Central memory CD4-positive, alpha-beta T cell (primary cell): ENCODE data around the gene HBQ1.
"Not testable (repeated sequence)": the region's sequence is repeated elsewhere in the genome, so short reads cannot be mapped to it uniquely, and the experiment has no call there.

ENCODE experiments used
- DNase-seq: peaks from one replicate; pipeline ENCODE4 v3.0.0; 2022

Gene HBQ1

GRCh38 chr16:162271-162991, 17.8 kb upstream of the HBQ1 start:
- no peak for DNase-seq

- not testable (repeated sequence) for DNase-seq
Measured at GRCh38 chr16:163139-163538, 17.1 kb upstream of the HBQ1 start.

DNA sequence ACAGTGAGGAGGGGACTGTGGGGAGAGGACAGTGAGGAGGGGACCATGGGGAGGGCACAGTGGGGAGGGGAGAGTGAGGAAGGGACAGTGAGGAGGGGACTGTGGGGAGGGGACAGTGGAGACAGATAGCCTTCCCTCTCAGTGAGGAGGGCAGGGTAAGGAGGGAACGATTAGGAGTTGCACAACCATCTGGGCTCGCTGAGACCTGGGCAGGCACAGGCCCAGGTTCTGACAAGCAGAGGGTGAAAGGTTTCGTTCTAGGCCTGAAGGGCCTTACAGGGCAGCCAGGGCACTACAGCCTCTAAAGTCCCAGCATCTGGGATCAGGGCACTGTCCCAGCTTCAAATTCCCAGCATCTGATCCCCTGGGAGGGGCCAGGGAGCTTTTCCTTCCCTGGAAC, 16.6 kb upstream of the HBQ1 start:
- DNase-seq: not testable (repeated sequence)

GRCh38 chr16:164134-164823, 16.0 kb upstream of the HBQ1 start:
- not testable (repeated sequence) for DNase-seq

DNA sequence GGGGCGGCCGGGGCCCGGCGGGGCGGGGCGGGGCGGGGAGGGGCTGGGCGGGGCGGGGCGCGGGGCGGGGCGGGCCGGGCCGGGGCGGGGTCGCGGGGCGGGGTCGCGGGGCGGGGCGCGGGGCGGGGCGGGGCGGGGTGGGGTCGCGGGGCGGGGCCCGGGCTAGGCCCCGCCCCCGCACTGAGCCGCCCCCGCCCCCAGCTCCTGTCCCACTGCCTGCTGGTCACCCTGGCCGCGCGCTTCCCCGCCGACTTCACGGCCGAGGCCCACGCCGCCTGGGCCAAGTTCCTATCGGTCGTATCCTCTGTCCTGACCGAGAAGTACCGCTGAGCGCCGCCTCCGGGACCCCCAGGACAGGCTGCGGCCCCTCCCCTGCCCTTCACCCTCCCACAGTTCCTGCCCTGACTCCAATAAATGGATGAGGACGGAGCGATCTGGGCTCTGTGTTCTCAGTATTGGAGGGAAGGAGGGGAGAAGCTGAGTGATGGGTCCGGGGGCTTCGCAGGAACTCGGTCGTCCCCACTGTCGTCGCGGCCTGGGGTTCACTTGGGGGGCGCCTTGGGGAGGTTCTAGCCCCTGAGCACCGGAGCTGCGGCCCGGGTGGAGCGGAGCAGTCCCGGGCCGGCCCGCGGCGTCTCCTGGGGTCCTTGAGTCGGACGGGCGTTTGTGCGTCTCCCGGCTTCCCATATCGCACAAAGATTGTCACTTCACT, 15.3 kb upstream of the HBQ1 start:
- no peak for DNase-seq

GRCh38 chr16:165539-166374, 14.5 kb upstream of the HBQ1 start, which contains the start of gene HBM:
Gene HBM (plus strand): TSS chr16:165978. CDS start chr16:165998, 20 bp downstream.
- DNase-seq: no peak

DNA sequence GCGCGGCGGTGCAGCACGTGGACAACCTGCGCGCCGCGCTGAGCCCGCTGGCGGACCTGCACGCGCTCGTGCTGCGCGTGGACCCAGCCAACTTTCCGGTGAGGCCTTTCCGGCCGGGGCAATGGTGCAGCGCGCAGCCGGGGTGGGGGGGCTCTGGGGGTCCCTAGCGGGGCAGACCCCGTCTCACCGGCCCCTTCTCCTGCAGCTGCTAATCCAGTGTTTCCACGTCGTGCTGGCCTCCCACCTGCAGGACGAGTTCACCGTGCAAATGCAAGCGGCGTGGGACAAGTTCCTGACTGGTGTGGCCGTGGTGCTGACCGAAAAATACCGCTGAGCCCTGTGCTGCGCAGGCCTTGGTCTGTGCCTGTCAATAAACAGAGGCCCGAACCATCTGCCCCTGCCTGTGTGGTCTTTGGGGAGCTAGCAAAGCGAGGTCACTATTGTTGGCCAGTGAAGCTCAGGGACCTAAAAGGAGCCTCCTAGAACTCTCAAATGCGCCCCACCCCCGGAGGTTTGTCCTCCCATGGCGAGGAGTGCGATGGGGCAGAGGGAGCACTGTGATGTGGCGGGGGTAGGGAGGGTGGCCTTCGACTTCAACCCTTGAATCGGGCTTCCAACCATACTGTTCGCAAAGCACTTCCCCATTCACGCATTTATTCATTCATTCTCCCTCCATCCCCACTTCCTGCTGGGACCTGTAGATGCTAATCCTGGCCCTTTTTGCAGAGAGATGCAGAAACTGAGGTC, 13.7 kb upstream of the HBQ1 start:
- no peak for DNase-seq

- no peak for DNase-seq
Measured at GRCh38 chr16:167122-167690, 13.1 kb upstream of the HBQ1 start.

GRCh38 chr16:168424-168823, 11.8 kb upstream of the HBQ1 start:
- no peak for DNase-seq

GRCh38 chr16:169014-169413, 11.2 kb upstream of the HBQ1 start:
- DNase-seq: no peak

DNA sequence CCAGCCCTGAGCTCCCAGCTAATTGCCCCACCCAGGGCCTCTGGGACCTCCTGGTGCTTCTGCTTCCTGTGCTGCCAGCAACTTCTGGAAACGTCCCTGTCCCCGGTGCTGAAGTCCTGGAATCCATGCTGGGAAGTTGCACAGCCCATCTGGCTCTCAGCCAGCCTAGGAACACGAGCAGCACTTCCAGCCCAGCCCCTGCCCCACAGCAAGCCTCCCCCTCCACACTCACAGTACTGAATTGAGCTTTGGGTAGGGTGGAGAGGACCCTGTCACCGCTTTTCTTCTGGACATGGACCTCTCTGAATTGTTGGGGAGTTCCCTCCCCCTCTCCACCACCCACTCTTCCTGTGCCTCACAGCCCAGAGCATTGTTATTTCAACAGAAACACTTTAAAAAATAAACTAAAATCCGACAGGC, 10.2 kb upstream of the HBQ1 start:
- not testable (repeated sequence) for DNase-seq

DNA sequence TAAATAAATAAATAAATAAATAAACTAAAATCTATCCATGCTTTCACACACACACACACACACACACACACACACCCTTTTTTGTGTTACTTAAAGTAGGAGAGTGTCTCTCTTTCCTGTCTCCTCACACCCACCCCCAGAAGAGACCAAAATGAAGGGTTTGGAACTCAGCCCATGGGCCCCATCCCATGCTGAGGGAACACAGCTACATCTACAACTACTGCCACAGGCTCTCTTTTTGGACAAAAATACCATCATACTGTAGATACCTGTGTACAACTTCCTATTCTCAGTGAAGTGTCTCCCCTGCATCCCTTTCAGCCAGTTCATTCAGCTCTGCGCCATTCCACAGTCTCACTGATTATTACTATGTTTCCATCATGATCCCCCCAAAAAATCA, 9.5 kb upstream of the HBQ1 start:
- no peak for DNase-seq

DNA sequence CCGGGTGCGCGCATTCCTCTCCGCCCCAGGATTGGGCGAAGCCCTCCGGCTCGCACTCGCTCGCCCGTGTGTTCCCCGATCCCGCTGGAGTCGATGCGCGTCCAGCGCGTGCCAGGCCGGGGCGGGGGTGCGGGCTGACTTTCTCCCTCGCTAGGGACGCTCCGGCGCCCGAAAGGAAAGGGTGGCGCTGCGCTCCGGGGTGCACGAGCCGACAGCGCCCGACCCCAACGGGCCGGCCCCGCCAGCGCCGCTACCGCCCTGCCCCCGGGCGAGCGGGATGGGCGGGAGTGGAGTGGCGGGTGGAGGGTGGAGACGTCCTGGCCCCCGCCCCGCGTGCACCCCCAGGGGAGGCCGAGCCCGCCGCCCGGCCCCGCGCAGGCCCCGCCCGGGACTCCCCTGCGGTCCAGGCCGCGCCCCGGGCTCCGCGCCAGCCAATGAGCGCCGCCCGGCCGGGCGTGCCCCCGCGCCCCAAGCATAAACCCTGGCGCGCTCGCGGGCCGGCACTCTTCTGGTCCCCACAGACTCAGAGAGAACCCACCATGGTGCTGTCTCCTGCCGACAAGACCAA, 7.8 kb upstream of the HBQ1 start, which contains the start of gene HBA2:
TSS of gene HBA2 (plus strand) at position 503 of the 568 bp plus-strand sequence. CDS start at position 540, 37 bp downstream.
- DNase-seq: not testable (repeated sequence)

GRCh38 chr16:173211-173854, 6.9 kb upstream of the HBQ1 start:
- not testable (repeated sequence) for DNase-seq

DNA sequence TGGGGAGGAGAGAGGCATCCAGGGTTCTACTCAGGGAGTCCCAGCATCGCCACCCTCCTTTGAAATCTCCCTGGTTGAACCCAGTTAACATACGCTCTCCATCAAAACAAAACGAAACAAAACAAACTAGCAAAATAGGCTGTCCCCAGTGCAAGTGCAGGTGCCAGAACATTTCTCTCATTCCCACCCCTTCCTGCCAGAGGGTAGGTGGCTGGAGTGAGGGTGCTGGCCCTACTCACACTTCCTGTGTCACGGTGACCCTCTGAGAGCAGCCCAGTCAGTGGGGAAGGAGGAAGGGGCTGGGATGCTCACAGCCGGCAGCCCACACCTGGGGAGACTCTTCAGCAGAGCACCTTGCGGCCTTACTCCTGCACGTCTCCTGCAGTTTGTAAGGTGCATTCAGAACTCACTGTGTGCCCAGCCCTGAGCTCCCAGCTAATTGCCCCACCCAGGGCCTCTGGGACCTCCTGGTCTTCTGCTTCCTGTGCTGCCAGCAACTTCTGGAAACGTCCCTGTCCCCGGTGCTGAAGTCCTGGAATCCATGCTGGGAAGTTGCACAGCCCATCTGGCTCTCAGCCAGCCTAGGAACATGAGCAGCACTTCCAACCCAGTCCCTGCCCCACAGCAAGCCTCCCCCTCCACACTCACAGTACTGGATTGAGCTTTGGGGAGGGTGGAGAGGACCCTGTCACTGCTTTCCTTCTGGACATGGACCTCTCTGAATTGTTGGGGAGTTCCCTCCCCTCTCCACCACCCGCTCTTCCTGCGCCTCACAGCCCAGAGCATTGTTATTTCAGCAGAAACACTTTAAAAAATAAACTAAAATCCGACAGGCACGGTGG, 6.1 kb upstream of the HBQ1 start:
- DNase-seq: not testable (repeated sequence)

DNA sequence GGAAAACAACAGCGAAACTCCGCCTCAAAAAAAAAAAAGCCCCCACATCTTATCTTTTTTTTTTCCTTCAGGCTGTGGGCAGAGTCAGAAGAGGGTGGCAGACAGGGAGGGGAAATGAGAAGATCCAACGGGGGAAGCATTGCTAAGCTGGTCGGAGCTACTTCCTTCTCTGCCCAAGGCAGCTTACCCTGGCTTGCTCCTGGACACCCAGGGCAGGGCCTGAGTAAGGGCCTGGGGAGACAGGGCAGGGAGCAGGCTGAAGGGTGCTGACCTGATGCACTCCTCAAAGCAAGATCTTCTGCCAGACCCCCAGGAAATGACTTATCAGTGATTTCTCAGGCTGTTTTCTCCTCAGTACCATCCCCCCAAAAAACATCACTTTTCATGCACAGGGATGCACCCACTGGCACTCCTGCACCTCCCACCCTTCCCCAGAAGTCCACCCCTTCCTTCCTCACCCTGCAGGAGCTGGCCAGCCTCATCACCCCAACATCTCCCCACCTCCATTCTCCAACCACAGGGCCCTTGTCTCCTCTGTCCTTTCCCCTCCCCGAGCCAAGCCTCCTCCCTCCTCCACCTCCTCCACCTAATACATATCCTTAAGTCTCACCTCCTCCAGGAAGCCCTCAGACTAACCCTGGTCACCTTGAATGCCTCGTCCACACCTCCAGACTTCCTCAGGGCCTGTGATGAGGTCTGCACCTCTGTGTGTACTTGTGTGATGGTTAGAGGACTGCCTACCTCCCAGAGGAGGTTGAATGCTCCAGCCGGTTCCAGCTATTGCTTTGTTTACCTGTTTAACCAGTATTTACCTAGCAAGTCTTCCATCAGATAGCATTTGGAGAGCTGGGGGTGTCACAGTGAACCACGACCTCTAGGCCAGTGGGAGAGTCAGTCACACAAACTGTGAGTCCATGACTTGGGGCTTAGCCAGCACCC, 5.0 kb upstream of the HBQ1 start:
- no peak for DNase-seq

DNA sequence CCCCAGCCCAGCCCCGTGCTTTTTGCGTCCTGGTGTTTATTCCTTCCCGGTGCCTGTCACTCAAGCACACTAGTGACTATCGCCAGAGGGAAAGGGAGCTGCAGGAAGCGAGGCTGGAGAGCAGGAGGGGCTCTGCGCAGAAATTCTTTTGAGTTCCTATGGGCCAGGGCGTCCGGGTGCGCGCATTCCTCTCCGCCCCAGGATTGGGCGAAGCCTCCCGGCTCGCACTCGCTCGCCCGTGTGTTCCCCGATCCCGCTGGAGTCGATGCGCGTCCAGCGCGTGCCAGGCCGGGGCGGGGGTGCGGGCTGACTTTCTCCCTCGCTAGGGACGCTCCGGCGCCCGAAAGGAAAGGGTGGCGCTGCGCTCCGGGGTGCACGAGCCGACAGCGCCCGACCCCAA, 4.3 kb upstream of the HBQ1 start:
- not testable (repeated sequence) for DNase-seq
